ENCODE data around the gene ABHD12B.

DNA sequence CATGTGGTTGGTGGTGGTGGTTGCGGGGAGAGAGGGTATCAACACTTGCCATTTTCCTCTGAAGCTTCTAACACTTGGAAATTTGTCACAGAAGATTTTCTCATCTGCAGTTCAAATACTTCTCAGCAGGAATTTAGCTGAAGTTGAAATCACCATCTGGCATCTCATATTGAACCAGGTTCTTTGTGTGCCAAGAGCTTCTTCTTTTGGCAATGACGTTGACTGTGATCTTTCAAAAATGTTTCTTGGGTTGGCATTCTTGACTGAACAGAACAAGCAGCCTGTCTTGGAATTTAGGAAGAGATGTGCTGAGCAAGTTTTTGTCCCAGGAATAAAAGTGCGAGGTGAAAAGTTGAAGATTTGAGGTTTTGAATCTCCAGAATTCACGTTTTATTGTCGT is 32.2 kb upstream of the ABHD12B start:
- TF ChIP-seq, protein P1, sequence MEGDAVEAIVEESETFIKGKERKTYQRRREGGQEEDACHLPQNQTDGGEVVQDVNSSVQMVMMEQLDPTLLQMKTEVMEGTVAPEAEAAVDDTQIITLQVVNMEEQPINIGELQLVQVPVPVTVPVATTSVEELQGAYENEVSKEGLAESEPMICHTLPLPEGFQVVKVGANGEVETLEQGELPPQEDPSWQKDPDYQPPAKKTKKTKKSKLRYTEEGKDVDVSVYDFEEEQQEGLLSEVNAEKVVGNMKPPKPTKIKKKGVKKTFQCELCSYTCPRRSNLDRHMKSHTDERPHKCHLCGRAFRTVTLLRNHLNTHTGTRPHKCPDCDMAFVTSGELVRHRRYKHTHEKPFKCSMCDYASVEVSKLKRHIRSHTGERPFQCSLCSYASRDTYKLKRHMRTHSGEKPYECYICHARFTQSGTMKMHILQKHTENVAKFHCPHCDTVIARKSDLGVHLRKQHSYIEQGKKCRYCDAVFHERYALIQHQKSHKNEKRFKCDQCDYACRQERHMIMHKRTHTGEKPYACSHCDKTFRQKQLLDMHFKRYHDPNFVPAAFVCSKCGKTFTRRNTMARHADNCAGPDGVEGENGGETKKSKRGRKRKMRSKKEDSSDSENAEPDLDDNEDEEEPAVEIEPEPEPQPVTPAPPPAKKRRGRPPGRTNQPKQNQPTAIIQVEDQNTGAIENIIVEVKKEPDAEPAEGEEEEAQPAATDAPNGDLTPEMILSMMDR (conservative IDR thresholded peaks at IDR 0.05; ENCODE audit: low read depth, low read length): no peak
- TF ChIP-seq EZH2 (IDR thresholded peaks at IDR 0.05; ENCODE audit: borderline replicate concordance, low read depth, low read length, poor library complexity, severe bottlenecking): no peak

All from A673 (cell line).